TTC549 (cell line): ENCODE data around the gene ARHGEF4.

Experiments used
- FAIRE-seq: peaks from 2 replicates; lab custom pipeline; 2012; peaks lifted over from hg19 to GRCh38; lab: Jason Lieb, UNC

Gene ARHGEF4

DNA sequence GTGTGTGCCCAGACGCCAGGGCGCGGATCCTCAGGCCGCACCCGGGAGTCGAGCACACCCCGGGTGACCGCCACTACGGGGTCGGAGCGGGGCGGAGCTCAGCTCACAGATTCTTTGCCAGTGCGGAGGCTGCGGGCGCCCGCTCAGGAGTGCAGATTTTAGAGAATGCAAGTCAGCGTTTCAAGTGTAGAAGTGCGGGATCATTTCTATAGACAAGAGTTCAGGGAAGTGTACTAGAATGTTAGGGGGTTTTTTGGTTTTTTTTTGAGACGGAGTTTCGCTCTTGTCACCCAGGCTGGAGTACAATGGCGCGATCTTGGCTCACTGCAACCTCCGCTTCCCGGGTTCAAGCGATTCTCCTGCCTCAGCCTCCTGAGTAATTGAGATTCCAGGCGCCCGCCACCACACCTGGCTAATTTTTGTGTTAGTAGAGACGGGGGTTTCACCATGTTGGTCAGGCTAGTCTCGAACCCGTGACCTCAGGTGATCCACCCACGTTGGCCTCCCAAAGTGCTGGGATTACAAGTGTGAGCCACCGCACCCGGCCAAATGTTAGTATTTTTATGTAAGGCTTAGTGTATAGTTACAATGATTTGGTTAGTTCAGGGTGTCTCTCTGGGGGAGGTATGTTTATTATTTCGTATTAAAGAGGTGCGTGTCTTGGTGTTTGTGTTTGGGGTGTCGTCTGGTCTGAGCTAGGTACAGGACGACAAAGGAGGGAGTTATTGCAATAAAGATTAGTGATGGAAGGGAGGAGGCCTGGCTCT is 257.2 kb downstream of the ARHGEF4 start:
- FAIRE-seq: no peak

DNA sequence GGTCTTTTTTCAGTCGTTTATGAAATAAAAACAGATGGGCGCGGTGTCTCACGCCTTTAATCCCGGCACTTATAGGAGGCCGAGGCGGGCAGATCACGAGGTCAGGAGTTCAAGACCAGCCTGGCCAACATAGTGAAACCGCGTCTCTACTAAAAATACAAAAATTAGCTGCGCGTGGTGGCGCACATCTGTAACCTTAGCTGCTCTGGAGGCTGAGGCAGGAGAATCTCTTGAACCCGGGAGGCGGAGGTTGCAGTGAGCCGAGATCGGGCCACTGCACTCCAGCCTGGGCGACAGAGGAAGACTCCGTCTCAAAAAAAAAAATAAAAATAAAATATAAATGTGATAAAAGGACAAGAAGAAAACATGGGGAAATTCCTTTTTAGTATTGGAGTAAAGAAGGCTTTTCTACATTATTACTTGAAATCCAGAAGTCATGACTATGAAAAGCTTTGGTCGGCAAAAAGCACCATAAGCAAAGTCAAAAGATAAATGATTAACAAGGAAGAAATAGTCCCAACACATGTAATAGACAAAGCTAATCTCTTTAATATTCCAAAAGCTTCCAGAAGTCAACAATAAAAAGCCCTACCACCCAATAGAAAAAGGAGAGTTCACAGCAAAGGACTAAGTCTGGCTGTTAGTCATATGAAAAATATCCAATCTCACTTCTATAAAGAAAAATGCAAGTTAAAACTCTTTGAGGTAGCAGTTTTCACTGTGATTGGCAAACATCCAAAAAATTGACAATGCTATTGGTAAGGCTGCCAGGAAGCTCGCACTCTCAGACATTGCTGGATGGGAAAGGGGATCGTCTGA is 258.0 kb downstream of the ARHGEF4 start:
- FAIRE-seq: no peak
